AG09309 (cell line): ENCODE measurements around the gene WIPI1.
A peak's percentile ranks its signal among the peaks of the same experiment; 100 is the strongest.

Experiments used
- DNase-seq: peaks from one replicate; pipeline ENCODE4 v3.0.0-alpha.2; 2010; ENCODE audit warnings: low read depth
- H3K4me3 ChIP-seq: 2 replicates; pipeline ENCODE4 v1.5.1; 2011; ENCODE audit warnings: mild to moderate bottlenecking, low read depth, low read length, moderate library complexity; ENCODE audit not compliant: control insufficient read depth
- TF ChIP-seq, protein P1 (sequence below): IDR thresholded peaks from 2 replicates; pipeline ENCODE4 v1.5.1; 2011; ENCODE audit warnings: mild to moderate bottlenecking, low read depth, low read length, inconsistent platforms; ENCODE audit not compliant: insufficient read depth, control insufficient read depth; ENCODE audit errors: missing control alignments

Gene WIPI1

DNA sequence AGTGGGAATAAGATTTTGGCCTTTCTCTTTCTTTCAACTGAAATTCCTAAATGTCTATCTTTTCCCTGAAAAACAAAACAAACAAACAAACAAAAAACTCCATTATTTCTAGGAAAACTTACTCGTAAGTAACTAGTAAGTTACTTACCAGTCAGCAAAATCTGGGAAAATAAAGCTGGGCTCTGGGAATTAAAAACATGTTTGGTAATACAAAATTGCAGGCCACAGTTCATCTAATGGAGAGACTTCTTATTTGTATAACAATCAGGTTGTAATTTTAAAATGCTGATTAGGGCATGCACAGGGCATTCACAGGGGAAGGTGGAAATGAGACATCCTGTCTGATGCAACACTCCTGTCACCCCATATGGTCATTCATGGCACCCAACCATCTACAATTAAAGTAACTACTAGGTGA, 3.8 kb upstream of the WIPI1 start:
- TF ChIP-seq, protein P1, sequence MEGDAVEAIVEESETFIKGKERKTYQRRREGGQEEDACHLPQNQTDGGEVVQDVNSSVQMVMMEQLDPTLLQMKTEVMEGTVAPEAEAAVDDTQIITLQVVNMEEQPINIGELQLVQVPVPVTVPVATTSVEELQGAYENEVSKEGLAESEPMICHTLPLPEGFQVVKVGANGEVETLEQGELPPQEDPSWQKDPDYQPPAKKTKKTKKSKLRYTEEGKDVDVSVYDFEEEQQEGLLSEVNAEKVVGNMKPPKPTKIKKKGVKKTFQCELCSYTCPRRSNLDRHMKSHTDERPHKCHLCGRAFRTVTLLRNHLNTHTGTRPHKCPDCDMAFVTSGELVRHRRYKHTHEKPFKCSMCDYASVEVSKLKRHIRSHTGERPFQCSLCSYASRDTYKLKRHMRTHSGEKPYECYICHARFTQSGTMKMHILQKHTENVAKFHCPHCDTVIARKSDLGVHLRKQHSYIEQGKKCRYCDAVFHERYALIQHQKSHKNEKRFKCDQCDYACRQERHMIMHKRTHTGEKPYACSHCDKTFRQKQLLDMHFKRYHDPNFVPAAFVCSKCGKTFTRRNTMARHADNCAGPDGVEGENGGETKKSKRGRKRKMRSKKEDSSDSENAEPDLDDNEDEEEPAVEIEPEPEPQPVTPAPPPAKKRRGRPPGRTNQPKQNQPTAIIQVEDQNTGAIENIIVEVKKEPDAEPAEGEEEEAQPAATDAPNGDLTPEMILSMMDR = no peak
- no peak overlapping the region for H3K4me3 ChIP-seq
- no peak for DNase-seq

DNA sequence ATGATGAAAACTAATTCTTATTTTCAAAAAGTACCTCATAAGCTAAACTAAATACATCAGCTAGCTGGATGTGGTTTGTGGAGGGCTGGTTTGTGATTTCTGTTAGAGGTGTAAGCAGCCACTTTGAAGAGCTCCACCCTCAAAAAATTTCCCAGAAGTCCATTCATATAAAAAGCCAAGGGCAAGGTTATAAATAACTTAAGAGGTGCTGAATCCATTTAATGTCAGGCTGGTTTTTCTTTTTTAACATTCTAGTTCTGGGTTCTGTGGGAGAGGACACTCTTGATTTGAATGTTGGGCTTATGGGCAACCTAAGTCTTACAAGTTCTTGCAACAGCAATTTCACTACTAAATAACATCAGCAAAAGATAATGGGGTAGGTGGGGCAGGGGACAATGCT, 3.4 kb upstream of the WIPI1 start:
- TF ChIP-seq, protein P1 = no peak
- no peak overlapping the region for H3K4me3 ChIP-seq
- no peak for DNase-seq

DNA sequence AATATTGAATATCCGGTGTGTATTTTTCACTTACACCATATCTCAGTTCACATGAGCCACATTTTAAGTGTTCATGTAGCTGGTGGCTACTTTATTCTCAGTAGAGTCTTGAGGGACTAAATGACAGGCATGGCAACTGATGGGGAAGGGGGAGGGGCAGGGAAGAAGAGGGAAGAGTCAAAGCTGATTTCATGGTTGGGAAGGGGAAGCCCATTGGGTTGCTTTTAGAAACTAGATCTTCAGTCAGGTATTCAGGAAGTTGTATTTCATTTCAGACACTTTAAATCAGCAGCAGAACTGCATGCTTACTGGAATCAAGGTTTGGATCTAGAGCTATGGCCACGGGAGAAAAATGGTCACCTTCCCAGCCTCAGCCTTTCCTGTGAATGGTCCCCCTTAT, 2.9 kb upstream of the WIPI1 start:
- TF ChIP-seq, protein P1 = no peak
- H3K4me3 ChIP-seq = no peak overlapping the region
- no peak for DNase-seq

DNA sequence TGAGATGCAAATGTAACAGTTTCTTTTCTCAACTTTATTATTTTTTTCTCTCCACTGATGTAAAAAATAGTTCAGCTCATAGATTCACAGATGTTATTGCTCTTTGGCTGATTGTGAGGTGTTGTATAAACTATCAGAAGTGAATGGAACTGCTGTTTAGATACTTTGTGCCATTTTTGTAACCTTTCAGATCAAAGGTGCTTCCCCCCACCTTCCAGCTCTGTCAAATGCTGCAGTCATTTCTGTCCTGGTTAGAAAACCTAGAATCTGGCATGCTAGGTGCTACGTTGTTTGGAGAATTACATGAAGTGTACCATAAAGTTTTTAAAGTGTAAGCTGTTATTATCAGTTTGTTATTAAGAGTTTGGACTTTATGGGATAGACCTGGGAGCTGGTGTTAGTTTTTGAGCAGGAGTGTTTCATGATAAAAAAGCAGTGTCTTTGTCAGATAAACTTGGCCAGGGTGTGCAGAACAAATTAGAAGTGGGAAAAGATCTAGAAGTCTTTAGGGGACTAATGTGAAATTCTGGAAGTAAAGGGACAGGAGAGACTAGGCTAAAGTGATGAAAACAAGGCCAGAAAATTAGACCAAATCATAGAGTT, 1.8 kb upstream of the WIPI1 start:
- DNase-seq = no peak
- no peak overlapping the region for H3K4me3 ChIP-seq
- TF ChIP-seq, protein P1 = no peak

DNA sequence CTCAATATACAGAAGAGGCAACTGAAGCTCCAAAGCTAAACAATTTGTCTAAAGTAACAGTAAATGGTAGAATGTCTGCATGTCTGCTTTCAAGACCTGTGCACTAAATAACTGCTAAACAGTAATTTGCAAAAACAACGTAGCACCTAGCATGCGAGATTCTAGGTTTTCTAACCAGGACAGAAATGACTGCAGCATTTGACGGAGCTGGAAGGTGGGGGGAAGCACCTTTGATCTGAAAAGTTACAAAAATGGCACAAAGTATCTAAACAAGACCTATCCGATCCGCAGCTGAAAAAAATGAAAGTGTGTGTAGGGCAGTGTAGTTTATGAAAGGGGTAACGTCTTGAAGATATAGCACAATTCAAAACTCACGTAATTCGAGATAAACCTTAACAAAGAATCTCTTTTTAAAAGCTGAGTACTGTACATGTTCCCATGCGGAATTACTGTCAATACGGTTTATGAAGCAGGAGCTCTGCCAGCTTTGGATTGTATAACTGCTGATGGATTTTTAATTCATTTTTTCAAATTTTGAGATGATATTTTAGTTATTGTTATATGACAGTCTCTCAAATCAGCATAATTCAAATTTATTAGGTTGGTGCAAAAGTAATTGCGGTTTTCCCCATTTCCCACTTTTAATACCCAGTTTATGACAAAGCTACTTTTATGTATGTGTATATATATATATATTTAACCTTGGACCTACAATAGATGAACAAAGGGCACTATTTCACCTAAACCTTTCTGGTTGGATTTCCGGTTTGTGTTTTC, 1.2 kb upstream of the WIPI1 start:
- TF ChIP-seq, protein P1 = no peak
- no peak for DNase-seq
- peak overlapping the region; percentile 62 for H3K4me3 ChIP-seq

DNA sequence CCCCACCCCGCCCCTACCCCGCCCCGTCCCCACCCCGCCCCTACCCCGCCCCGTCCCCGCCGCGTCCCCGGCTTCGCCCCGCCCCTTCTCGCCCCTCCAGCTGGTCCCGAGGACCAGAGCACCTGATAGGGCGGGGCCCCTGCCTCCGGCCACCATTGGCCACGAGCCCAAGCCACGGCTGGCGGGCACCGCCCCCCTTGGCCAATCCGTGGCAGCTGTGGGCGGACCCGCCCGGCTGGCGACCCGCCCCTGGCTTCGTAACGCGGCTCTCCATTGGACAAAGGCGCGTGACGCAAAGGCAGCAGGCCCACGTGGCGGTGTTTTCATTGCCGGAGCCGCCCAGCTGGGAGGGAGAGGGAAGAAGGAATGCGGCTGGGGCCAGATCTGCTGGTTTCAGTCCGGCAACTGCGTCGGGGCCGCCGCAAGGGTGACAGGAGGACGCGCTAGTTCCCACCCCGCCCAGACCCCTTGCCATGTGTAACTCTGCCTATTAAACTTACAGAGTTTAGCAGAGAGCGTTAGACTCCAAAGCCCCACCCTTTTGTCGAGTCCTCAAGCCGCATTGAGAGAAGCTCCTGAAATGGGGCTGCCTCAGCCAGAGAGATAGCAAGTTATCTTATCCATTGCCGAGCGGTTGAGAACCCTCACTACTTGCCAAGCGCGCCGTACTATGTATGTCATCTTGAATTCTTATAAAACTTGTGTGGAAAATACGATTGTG, 403 bp upstream of the WIPI1 start:
- TF ChIP-seq, protein P1 = no peak
- peak; percentile 91 for DNase-seq
- H3K4me3 ChIP-seq = peak overlapping the region; percentile 62
